OCI-LY3 (cell line): ENCODE data around the gene ARHGEF4.

Experiments
- CTCF ChIP-seq: fragments of 200-600, 300-600 bp; sonication (generic); IDR thresholded peaks from 2 replicates; pipeline ENCODE4 v1.5.1; 2014; ENCODE audit warnings: antibody characterized with exemption, low read length, low read depth
- EZH2phosphoT487 ChIP-seq: fragments of 200-600 bp; shearing (Covaris generic); IDR thresholded peaks from 2 replicates; pipeline ENCODE4 v1.6.1; 2018; ENCODE audit warnings: antibody characterized with exemption, mixed run types, low read depth

- TF ChIP-seq CTCF, result no peak
- no peak for TF ChIP-seq EZH2phosphoT487
Measured at GRCh38 chr2:131032393-131032836, 195.7 kb downstream of the ARHGEF4 start.
